Muscle layer of colon (tissue), 2 donors: Measurements from ENCODE around the gene TH.

Experiments
- H3K27ac ChIP-seq: one replicate; pipeline ENCODE4 v1.7.0; 2013; ENCODE audit warnings: low read depth, mild to moderate bottlenecking, low read length, moderate library complexity
- H3K27me3 ChIP-seq, 2 donors: one replicate each; pipeline ENCODE4 v1.7.0; 2013; ENCODE audit warnings: low read length in 2 of 2, mild to moderate bottlenecking in 2 of 2; ENCODE audit not compliant: insufficient read depth in 2 of 2, control insufficient read depth in 1 of 2
- H3K36me3 ChIP-seq: one replicate; pipeline ENCODE4 v1.7.0; 2013; ENCODE audit warnings: mild to moderate bottlenecking, low read length; ENCODE audit not compliant: insufficient read depth
- H3K4me1 ChIP-seq: one replicate; pipeline ENCODE4 v1.7.0; 2013; ENCODE audit warnings: mild to moderate bottlenecking, low read length; ENCODE audit not compliant: insufficient read depth
- H3K4me3 ChIP-seq, 2 donors: one replicate each; pipeline ENCODE4 v1.7.0; 2013; ENCODE audit warnings: low read length in 2 of 2, low read depth in 1 of 2, mild to moderate bottlenecking in 1 of 2, moderate library complexity in 1 of 2
- H3K9ac ChIP-seq: one replicate; pipeline ENCODE4 v1.7.0; 2013; ENCODE audit warnings: low read length
- H3K9me3 ChIP-seq: one replicate; pipeline ENCODE4 v1.7.0; 2013; ENCODE audit warnings: mild to moderate bottlenecking, low read length
- donor health status: abdominal sarcoma.
- donor health status: Adenocarcinoma of cecum.

TH gene

DNA sequence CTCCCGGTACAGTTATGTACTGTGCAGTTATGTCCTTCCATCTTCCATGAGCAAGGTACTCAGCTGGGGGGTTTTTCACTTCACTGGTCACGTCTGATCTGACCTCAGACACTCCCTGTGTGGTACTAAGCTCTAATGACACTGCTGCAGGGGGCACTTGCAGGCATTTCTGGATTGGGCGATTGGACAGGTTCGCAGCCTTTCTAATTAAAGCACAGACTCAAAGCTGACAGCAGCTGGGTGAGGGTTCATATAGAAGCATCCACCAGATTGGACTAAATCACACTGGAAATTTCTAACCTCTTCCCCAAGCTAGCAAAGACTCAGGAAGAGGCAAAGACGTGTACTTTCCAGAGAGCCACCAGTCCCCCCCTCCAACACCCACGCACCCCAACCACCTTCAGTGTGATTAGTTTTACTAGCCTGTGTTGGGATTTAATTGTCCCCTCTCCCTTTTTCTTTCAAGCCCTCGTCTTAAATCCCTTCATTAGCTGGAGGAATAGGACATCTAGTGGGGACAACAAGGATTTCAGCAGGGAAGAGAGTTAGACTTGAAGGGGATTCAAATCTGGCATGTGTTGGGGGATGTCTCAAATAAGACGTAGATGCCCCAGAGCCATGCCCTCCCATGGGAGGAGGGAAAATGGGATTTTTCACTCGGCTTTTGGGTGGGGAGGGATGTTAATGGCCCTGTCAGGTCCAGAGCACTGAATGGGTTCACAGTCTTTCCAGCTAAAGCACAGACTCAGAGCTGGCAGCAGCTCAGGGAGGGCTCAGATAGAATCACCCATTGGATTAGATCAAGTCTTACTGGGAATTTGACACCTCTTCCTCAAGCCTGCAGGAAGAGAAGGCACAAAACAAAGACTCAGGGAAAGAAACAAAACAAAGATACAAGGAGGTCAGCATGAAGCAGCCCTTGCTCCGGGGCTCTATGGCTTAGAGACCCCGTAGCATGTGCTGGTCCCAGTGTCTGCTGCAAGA, 21.5 kb downstream of the TH start:
- no peak overlapping the region for H3K9ac ChIP-seq

DNA sequence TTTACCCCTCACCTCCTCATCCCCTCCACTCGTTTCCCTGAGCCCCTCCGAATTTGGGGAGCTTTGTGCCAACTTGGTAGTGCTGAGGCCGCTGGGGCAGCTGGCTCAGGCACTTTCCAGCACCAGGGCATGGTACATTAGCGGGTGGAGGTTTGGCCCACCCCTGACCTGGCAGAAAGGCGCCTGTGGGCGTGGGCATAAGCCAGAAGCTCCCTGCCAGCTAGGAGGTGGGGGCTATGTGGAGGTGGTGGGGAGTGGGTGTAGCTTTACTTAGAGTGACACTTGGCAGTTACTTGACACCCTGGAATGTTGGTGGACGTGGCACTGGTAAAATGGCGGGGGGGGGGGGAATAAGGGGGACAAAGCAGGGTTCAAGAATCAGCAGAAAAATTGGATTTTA, 22.2 kb downstream of the TH start:
- Histone ChIP-seq H3K4me3 (no peak overlapping the region), H3K27me3 (peaks cover 34 to 54% of the 10 kb centered on the region in 2 donors), H3K36me3 (no peaks in the 10 kb centered on the region), H3K9me3 (no peaks in the 10 kb centered on the region), H3K9ac (no peak overlapping the region), H3K4me1 (peaks cover 6% of the 10 kb centered on the region), H3K27ac (no peak overlapping the region)

More for the DNA sequence above, 21.5 kb downstream of the TH start:
- Histone ChIP-seq H3K27me3 (peaks cover 30 to 47% of the 10 kb centered on the region in 2 donors), H3K36me3 (no peaks in the 10 kb centered on the region), H3K9me3 (no peaks in the 10 kb centered on the region), H3K4me3 (no peak overlapping the region), H3K4me1 (peaks cover 6% of the 10 kb centered on the region), H3K27ac (no peak overlapping the region)

DNA sequence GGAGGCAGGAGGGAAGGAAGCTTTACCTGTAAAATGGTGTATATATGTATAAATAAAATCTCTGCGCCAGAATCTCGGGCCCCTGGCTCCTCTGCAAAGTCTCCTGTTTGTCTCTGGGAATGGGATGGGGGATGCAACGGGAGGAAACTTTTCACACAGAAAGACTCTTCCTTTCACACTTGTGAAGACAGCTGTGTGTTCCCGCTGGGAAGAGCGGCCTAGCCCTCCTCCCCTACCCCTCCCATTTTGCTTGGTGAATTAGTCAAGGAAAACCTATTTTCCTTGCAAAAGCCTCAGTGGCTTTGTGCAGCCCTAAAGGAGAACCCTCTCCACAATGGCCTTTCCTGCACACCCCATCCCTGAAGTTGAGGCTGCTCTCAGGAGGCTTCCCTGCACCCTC, 23.0 kb downstream of the TH start:
- H3K27ac ChIP-seq, result no peak overlapping the region
- H3K27me3 ChIP-seq, result peaks cover 36 to 63% of the 10 kb centered on the region in 2 donors
- no peaks in the 10 kb centered on the region for H3K9me3 ChIP-seq
- H3K4me3 ChIP-seq, result no peak overlapping the region
- peaks cover 6% of the 10 kb centered on the region for H3K4me1 ChIP-seq
- no peak overlapping the region for H3K9ac ChIP-seq
- H3K36me3 ChIP-seq, result no peaks in the 10 kb centered on the region

DNA sequence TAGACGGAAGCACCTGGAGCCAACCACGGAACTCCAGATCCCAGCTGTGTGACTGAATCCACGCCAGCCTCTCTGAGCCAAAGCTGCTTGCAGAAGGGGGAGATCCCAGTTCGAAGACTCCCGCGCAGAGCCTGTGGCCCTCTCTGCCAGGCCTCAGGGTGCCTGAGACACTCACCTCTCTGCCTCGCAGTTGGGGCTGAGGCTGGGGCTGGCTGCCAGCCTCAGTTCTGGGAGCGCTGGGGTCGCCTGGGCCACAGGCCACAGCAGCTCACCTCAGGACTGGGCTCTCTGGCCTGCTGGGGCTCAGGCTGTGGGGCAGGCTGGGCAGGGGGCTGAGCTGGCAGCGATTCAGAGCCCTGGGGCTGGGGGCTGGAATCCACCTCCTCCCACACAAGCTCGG, 24.2 kb downstream of the TH start:
- H3K36me3 ChIP-seq, result no peaks in the 10 kb centered on the region
- no peaks in the 10 kb centered on the region for H3K9me3 ChIP-seq
- no peak overlapping the region for H3K9ac ChIP-seq
- H3K4me1 ChIP-seq, result peaks cover 6% of the 10 kb centered on the region
- no peak overlapping the region for H3K27ac ChIP-seq
- H3K27me3 ChIP-seq, result peaks cover 45 to 73% of the 10 kb centered on the region in 2 donors
- H3K4me3 ChIP-seq, result no peak overlapping the region

DNA sequence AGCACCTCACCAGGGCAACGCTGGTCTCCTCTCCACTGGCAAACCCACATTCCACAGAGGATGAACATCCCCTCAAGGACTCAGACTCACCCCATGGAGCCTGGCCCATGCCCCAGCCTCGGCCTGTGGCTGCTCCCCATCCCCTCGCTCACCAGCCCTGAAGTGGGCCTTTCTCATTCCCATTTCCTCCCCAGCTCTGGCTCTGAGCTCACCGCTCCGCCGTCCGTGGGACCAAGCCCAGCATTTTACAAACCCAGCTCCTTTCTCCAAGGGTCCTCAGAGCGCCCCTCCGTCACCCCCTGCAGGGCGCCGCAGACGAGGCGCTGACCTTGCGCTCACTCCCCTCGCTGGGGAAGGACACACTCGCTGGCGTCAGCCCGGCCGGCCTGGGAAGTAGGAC, 25.6 kb downstream of the TH start:
- no peaks in the 10 kb centered on the region for H3K36me3 ChIP-seq
- H3K9ac ChIP-seq, result no peak overlapping the region
- no peaks in the 10 kb centered on the region for H3K9me3 ChIP-seq
- peaks cover 52 to 83% of the 10 kb centered on the region in 2 donors for H3K27me3 ChIP-seq
- H3K4me3 ChIP-seq, result no peak overlapping the region
- no peak overlapping the region for H3K27ac ChIP-seq
- H3K4me1 ChIP-seq, result no peaks in the 10 kb centered on the region

DNA sequence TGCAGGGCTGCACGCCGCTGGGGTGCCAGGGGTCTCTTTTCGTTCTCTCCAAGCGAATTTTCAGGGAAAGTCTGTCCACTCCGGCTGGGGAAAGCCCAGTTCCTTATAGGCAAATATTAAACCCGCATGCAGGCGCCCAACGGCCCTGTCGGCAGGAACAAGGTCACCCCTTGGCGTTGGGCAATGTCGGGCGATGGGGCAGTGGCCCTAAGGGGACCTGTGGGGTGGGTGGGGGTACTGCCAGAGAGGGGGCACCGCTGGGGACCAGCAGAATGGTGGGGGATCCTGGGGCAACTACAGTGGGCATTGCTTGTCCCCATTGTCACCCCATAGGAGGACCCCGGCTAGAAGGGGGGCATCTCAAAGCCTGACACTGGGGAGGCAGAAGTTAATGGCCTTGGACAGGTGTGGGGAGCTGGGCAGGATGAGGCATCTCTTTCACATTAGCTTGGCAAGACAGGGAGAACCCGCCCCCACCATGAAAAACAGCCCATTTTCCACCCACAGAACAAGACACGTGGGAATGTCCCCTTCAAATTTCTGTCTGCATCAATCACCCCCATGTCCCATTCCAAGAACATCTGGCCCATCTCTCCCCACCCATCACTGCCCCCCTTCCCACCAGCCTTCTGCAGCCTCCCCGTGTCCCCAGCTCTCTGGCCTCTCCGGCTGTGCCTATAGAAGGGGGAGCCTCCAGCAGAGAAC, 26.9 kb downstream of the TH start:
- Histone ChIP-seq H3K4me1 (no peaks in the 10 kb centered on the region), H3K4me3 (no peak overlapping the region), H3K9ac (no peak overlapping the region), H3K36me3 (no peaks in the 10 kb centered on the region), H3K27me3 (peaks cover 56 to 87% of the 10 kb centered on the region in 2 donors), H3K27ac (no peak overlapping the region), H3K9me3 (no peaks in the 10 kb centered on the region)

DNA sequence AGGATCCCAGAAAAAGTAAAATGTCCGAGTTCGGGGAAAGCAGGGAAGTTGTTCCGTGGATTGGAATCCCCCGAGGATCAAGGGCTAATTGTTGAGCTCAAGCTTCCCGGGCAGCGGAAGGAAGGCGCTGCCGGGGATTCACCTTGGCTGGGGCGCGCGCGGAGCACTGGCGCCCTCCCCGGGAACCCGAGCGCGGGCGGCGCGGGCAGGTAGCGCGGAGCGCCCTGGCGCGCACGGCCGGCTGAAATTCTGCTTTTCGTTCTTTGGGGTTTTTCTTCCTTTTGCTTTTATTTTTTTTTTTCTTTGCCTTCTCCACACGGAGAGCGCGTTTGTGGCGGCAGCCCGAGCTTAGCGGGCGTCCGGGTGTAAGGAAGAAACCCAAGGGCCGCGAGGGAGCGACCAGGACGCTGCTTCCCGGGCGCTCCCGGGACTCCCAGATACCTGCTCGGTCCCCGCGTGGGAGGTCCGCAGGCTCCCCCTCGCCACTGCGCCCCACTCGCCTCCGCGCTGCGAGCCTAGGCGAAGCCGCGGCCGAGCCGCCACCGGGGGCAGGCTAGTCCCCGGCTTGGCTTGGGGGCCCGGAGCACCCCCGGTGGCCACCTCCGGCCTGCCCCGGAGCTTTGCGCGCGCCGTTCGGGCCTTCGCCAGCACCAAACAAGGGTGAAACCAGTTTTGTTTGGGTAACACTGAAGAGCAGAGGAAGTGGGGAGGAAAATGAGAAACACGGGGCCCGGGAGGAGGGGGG, 27.6 kb downstream of the TH start:
- H3K9me3 ChIP-seq, result no peaks in the 10 kb centered on the region
- H3K36me3 ChIP-seq, result no peaks in the 10 kb centered on the region
- no peak overlapping the region for H3K4me3 ChIP-seq
- H3K4me1 ChIP-seq, result no peaks in the 10 kb centered on the region
- no peak overlapping the region for H3K9ac ChIP-seq
- peaks cover 51 to 89% of the 10 kb centered on the region in 2 donors for H3K27me3 ChIP-seq
- no peak overlapping the region for H3K27ac ChIP-seq

DNA sequence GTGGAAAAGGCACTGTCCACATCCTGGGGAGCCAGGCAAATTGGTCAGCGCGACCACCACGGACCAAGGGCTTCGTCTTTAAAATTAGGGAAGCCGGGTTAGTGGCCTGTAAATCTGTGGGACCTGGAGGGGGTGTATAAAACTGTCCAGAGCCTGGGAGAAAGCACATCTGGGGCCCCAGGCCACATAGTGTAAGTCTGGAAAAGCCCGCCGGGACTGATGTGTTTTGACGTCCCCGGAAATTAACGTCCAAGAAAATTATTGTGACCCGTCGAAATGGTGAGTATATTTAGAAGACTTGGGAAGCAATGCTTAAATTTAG, 28.2 kb downstream of the TH start:
- H3K4me3 ChIP-seq, result no peak overlapping the region
- no peaks in the 10 kb centered on the region for H3K4me1 ChIP-seq
- H3K27ac ChIP-seq, result no peak overlapping the region
- H3K36me3 ChIP-seq, result no peaks in the 10 kb centered on the region
- no peaks in the 10 kb centered on the region for H3K9me3 ChIP-seq
- H3K9ac ChIP-seq, result no peak overlapping the region
- H3K27me3 ChIP-seq, result peaks cover 48 to 91% of the 10 kb centered on the region in 2 donors

DNA sequence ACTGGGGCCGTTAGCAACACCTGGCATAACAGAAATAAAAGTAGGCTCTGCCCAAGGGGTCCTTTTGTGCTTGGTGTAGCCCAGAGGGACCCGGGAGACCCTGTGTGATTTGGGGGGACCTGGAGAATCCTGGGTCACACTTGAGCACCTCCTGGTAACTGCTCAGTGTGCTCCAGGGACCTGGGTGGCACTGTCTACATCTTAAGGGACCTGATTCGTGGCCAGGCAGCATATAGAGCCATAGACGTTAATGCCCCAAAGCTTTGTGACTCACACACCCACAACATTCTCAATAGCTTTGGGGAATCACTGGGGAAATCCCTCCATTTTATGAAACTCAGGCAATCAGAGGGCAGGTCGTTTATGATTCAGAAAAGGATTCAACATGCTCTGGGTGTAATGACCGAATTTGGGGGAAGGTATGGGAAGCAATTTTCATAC, 28.8 kb downstream of the TH start:
- H3K27ac ChIP-seq, result no peak overlapping the region
- no peak overlapping the region for H3K4me3 ChIP-seq
- H3K27me3 ChIP-seq, result peaks cover 48 to 90% of the 10 kb centered on the region in 2 donors
- no peak overlapping the region for H3K9ac ChIP-seq
- H3K9me3 ChIP-seq, result no peaks in the 10 kb centered on the region
- no peaks in the 10 kb centered on the region for H3K4me1 ChIP-seq
- H3K36me3 ChIP-seq, result no peaks in the 10 kb centered on the region

DNA sequence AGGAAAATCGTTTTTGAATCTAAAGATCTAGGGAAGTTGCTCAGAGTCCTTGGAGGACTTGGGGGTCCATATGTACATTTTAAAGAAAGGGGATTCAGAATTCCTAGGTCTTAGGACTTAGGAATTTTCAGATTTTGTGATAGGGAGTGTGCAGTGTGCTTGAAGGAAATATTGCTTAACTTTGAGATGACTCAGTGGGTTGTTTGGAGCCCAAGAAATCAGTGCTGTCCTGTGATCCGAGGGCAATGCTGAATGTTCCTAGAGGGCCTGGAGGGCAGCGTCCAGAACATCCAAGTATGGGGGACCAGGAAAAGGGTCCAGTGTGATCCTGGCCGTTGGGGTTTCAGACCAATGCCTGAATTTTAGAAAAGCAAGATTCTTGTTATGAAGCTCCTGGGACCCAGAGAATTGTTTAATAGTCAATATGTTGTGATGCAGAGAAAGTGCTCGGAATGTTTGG, 29.3 kb downstream of the TH start:
- no peak overlapping the region for H3K4me3 ChIP-seq
- no peaks in the 10 kb centered on the region for H3K36me3 ChIP-seq
- no peak overlapping the region for H3K27ac ChIP-seq
- no peak overlapping the region for H3K9ac ChIP-seq
- H3K27me3 ChIP-seq, result peaks cover 48 to 90% of the 10 kb centered on the region in 2 donors
- peaks cover 4% of the 10 kb centered on the region for H3K4me1 ChIP-seq
- no peaks in the 10 kb centered on the region for H3K9me3 ChIP-seq
